ENCODE measurements around the gene CYP11A1. TPM values are rescaled to one million over a fixed set of nuclear protein-coding genes. Genes with fewer than 3 reads are reported as not detected.

The CYP11A1 gene
- total and polyA plus RNA-seq, 8 donors, result 2.5 to 10.2 (median 4.2) TPM; not detected in 4

GRCh38 chr15:74369084-74369745 lies 1.8 kb upstream of the CYP11A1 start:
- TF ChIP-seq POLR2A (IDR thresholded peaks at IDR 0.05) (no peak), POLR2AphosphoS5 (IDR thresholded peaks at IDR 0.05) (no peak), EP300 (IDR thresholded peaks at IDR 0.05) (no peak), CTCF (IDR thresholded peaks at IDR 0.05) (no peak)
- H3K36me3 ChIP-seq, result no peaks in the 10 kb centered on the region
- H3K4me1 ChIP-seq, result peaks cover 12 to 25% (median 20%) of the 10 kb centered on the region in 4 donors
- H3K27me3 ChIP-seq, result peaks cover 0 to 75% (median 30%) of the 10 kb centered on the region in 3 donors
- intact Hi-C loops (cut with DNase I; ENCODE audit: low total_unique reads), result no loop called here
- WGBS, 5 donors, result 40 to 65% (median 63%) methylated on average over 6 to 10 of the region's 10 CpGs
- no peak for DNase-seq
- H3K27ac ChIP-seq, result no peak overlapping the region
- H3K4me3 ChIP-seq, result no peak overlapping the region
- H3K9me3 ChIP-seq, result no peaks in the 10 kb centered on the region

- Histone ChIP-seq H3K36me3 (no peaks in the 10 kb centered on the region), H3K4me3 (no peak overlapping the region), H3K27me3 (peaks cover 0 to 71% (median 30%) of the 10 kb centered on the region in 3 donors), H3K4me1 (peaks cover 7 to 15% (median 12%) of the 10 kb centered on the region in 4 donors), H3K27ac (no peak overlapping the region), H3K9me3 (no peaks in the 10 kb centered on the region)
- 88 to 95% (median 93%) methylated on average over 3 of the region's 3 CpGs for WGBS, 5 donors
- intact Hi-C loops (cut with DNase I; ENCODE audit: low total_unique reads), result no loop called here
- TF ChIP-seq EP300 (IDR thresholded peaks at IDR 0.05) (no peak), POLR2A (IDR thresholded peaks at IDR 0.05) (no peak), CTCF (IDR thresholded peaks at IDR 0.05) (no peak)
- DNase-seq, result no peak
Measured at GRCh38 chr15:74368121-74368520, 675 bp upstream of the CYP11A1 start.

- H3K4me1 ChIP-seq, result peaks cover 7 to 15% (median 12%) of the 10 kb centered on the region in 4 donors
- H3K9me3 ChIP-seq, result no peaks in the 10 kb centered on the region
- peaks cover 0 to 59% (median 30%) of the 10 kb centered on the region in 3 donors for H3K27me3 ChIP-seq
- H3K36me3 ChIP-seq, result no peaks in the 10 kb centered on the region
- 5 to 13% (median 6%) methylated on average over 36 to 75 of the region's 75 CpGs for WGBS, 5 donors
- peak overlapping the region; percentile 52 to 66 (median 54) for H3K4me3 ChIP-seq
- intact Hi-C loops (cut with DNase I; ENCODE audit: low total_unique reads), result no loop called here
- peak in 1 of 2 donors; percentile 86 for DNase-seq
- peak overlapping the region; percentile 9 to 71 (median 60) for H3K27ac ChIP-seq
- no peak for TF ChIP-seq POLR2AphosphoS5 (IDR thresholded peaks at IDR 0.05)
- no peak for TF ChIP-seq EP300 (IDR thresholded peaks at IDR 0.05)
- TF ChIP-seq POLR2A (IDR thresholded peaks at IDR 0.05), result no peak
- TF ChIP-seq CTCF (IDR thresholded peaks at IDR 0.05), result no peak
Measured at GRCh38 chr15:74365598-74366445, 1.6 kb downstream of the CYP11A1 start.

- 81 to 91% (median 86%) methylated on average over 12 of the region's 12 CpGs for WGBS, 5 donors
- Histone ChIP-seq H3K4me3 (peak overlapping the region; percentile 52 to 66 (median 54)), H3K4me1 (peaks cover 7 to 15% (median 12%) of the 10 kb centered on the region in 4 donors), H3K9me3 (no peaks in the 10 kb centered on the region), H3K27me3 (peaks cover 0 to 54% (median 30%) of the 10 kb centered on the region in 3 donors), H3K27ac (peak overlapping the region in 3 of 5 donors; percentile 60 to 71 (median 68)), H3K36me3 (no peaks in the 10 kb centered on the region)
- intact Hi-C loops (cut with DNase I; ENCODE audit: low total_unique reads), result no loop called here
- DNase-seq, result no peak
- TF ChIP-seq CTCF (IDR thresholded peaks at IDR 0.05), result no peak
- TF ChIP-seq EP300 (IDR thresholded peaks at IDR 0.05), result no peak
- no peak for TF ChIP-seq POLR2A (IDR thresholded peaks at IDR 0.05)
- no peak for TF ChIP-seq POLR2AphosphoS5 (IDR thresholded peaks at IDR 0.05)
Measured at GRCh38 chr15:74364936-74365597, 2.4 kb downstream of the CYP11A1 start.

Data from stomach (tissue), 9 donors.